ENCODE results near the gene ARNT2.
"Not testable (repeated sequence)": the region's sequence is repeated elsewhere in the genome, so short reads cannot be mapped to it uniquely, and the experiment has no call there.

Gene ARNT2

GRCh38 chr15:80389370-80389769, 14.8 kb upstream of the ARNT2 start:
- Histone ChIP-seq H3K27ac (ENCODE audit: low read depth, low read length, poor library complexity, severe bottlenecking) (no peak overlapping the region), H3K27me3 (ENCODE audit: insufficient read depth, low read length) (no peaks in the 10 kb centered on the region; the same call in 1 of the 2 replicates), H3K9me2 (ENCODE audit: low read depth, low read length) (no peaks in the 10 kb centered on the region), H3K4me1 (ENCODE audit: insufficient read depth, low read length, severe bottlenecking) (no peaks in the 10 kb centered on the region), H3F3A (ENCODE audit: insufficient read depth, low read length) (no peaks in the 10 kb centered on the region), H3K36me3 (ENCODE audit: insufficient read depth, low read length) (no peaks in the 10 kb centered on the region), H3K79me2 (ENCODE audit: insufficient read depth, low read length) (no peaks in the 10 kb centered on the region), H2AFZ (ENCODE audit: low read length) (no peak overlapping the region), H3K4me2 (ENCODE audit: low read length) (no peak overlapping the region), H3K9me3 (ENCODE audit: low read length) (no peaks in the 10 kb centered on the region), H3K9ac (ENCODE audit: low read length) (no peak overlapping the region), H4K20me1 (ENCODE audit: insufficient read depth, low read length) (no peaks in the 10 kb centered on the region), H3K4me3 (ENCODE audit: low read depth, low read length, poor library complexity, severe bottlenecking) (no peak overlapping the region)
- no peak for TF ChIP-seq CTCF (IDR thresholded peaks at IDR 0.05; ENCODE audit: low read length)
- no peak for TF ChIP-seq EZH2 (IDR thresholded peaks at IDR 0.05; ENCODE audit: borderline replicate concordance, low read length)

GRCh38 chr15:80390942-80391341, 13.2 kb upstream of the ARNT2 start:
- H3K4me1 ChIP-seq (ENCODE audit: insufficient read depth, low read length, severe bottlenecking); H3K79me2 ChIP-seq (ENCODE audit: insufficient read depth, low read length); H3K9me3 ChIP-seq (ENCODE audit: low read length); H3K4me2 ChIP-seq (ENCODE audit: low read length); H3K36me3 ChIP-seq (ENCODE audit: insufficient read depth, low read length); H3K27ac ChIP-seq (ENCODE audit: low read depth, low read length, poor library complexity, severe bottlenecking); H3K9me2 ChIP-seq (ENCODE audit: low read depth, low read length); H2AFZ ChIP-seq (ENCODE audit: low read length); H3F3A ChIP-seq (ENCODE audit: insufficient read depth, low read length); H3K9ac ChIP-seq (ENCODE audit: low read length); H3K4me3 ChIP-seq (ENCODE audit: low read depth, low read length, poor library complexity, severe bottlenecking); H4K20me1 ChIP-seq (ENCODE audit: insufficient read depth, low read length); H3K27me3 ChIP-seq (ENCODE audit: insufficient read depth, low read length): not testable (repeated sequence)

GRCh38 chr15:80395616-80396015, 8.6 kb upstream of the ARNT2 start:
- Histone ChIP-seq H2AFZ (ENCODE audit: low read length) (no peak overlapping the region), H3K9me2 (ENCODE audit: low read depth, low read length) (no peaks in the 10 kb centered on the region), H3F3A (ENCODE audit: insufficient read depth, low read length) (no peaks in the 10 kb centered on the region), H3K36me3 (ENCODE audit: insufficient read depth, low read length) (no peaks in the 10 kb centered on the region), H3K27me3 (ENCODE audit: insufficient read depth, low read length) (no peaks in the 10 kb centered on the region), H3K4me1 (ENCODE audit: insufficient read depth, low read length, severe bottlenecking) (no peaks in the 10 kb centered on the region), H3K9me3 (ENCODE audit: low read length) (no peaks in the 10 kb centered on the region), H3K4me3 (ENCODE audit: low read depth, low read length, poor library complexity, severe bottlenecking) (no peak overlapping the region), H3K79me2 (ENCODE audit: insufficient read depth, low read length) (no peaks in the 10 kb centered on the region), H4K20me1 (ENCODE audit: insufficient read depth, low read length) (no peaks in the 10 kb centered on the region), H3K27ac (ENCODE audit: low read depth, low read length, poor library complexity, severe bottlenecking) (no peak overlapping the region), H3K4me2 (ENCODE audit: low read length) (no peak overlapping the region), H3K9ac (ENCODE audit: low read length) (no peak overlapping the region)
- TF ChIP-seq EZH2 (IDR thresholded peaks at IDR 0.05; ENCODE audit: borderline replicate concordance, low read length) = no peak
- no peak for TF ChIP-seq CTCF (IDR thresholded peaks at IDR 0.05; ENCODE audit: low read length)

- H3K9ac ChIP-seq (ENCODE audit: low read length) = no peak overlapping the region
- no peak overlapping the region for H2AFZ ChIP-seq (ENCODE audit: low read length)
- H3K4me3 ChIP-seq (ENCODE audit: low read depth, low read length, poor library complexity, severe bottlenecking) = no peak overlapping the region
- TF ChIP-seq CTCF (IDR thresholded peaks at IDR 0.05; ENCODE audit: low read length) = no peak
- no peak for TF ChIP-seq EZH2 (IDR thresholded peaks at IDR 0.05; ENCODE audit: borderline replicate concordance, low read length)
- no peaks in the 10 kb centered on the region for H4K20me1 ChIP-seq (ENCODE audit: insufficient read depth, low read length)
- no peaks in the 10 kb centered on the region for H3K9me3 ChIP-seq (ENCODE audit: low read length)
- no peaks in the 10 kb centered on the region for H3K79me2 ChIP-seq (ENCODE audit: insufficient read depth, low read length)
- no peaks in the 10 kb centered on the region for H3K36me3 ChIP-seq (ENCODE audit: insufficient read depth, low read length)
- no peak overlapping the region for H3K27ac ChIP-seq (ENCODE audit: low read depth, low read length, poor library complexity, severe bottlenecking)
- H3K4me2 ChIP-seq (ENCODE audit: low read length) = no peak overlapping the region
- no peaks in the 10 kb centered on the region for H3K27me3 ChIP-seq (ENCODE audit: insufficient read depth, low read length)
- no peaks in the 10 kb centered on the region for H3K9me2 ChIP-seq (ENCODE audit: low read depth, low read length)
- H3K4me1 ChIP-seq (ENCODE audit: insufficient read depth, low read length, severe bottlenecking) = no peaks in the 10 kb centered on the region
- H3F3A ChIP-seq (ENCODE audit: insufficient read depth, low read length) = no peaks in the 10 kb centered on the region
Observed at GRCh38 chr15:80396096-80396495, 8.1 kb upstream of the ARNT2 start.

Measured in OCI-LY1 (cell line).